Measurements from ENCODE around the gene HSH2D. TPM values are rescaled to one million over a fixed set of nuclear protein-coding genes. Genes with fewer than 3 reads are reported as not detected.

HSH2D gene
- total and polyA plus RNA-seq, 9 of the 15 experiments (the other 6 are each of a cell fraction or from before 2014, with no cell fraction given), result 0.03 to 1.1 (median 0.35) TPM; not detected in 1

DNA sequence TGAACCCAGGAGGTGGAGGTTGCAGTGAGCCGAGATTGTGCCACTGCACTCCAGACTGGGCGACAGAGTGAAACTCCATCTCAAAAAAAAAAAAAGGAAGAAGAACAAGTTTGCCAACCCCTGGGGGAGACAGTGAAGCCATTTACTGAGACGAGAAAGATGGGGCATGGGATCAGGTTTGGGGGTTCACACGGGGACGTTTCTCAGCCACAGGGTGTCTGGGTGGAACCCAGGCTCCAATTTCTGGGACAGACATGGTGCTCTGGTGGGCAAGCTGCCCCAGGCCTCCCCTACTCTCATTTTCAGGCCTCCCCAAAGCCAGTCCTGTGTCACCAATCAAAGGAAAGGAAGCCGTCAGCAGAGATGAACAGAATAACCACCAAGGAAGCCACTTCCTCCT, 13.4 kb downstream of the HSH2D start:
- no TSS peak for BruUV-seq (replicated peaks)
- TF ChIP-seq ZC3H8 (IDR thresholded peaks at IDR 0.05), result no peak
- peak; percentile 87 for TF ChIP-seq PRDM10 (IDR thresholded peaks at IDR 0.05; ENCODE audit: partially characterized antibody)
- intact Hi-C loops (cut with micrococcal nuclease), result no loop called here
- Histone ChIP-seq H3K4me2 (ENCODE audit: insufficient read depth, low read length) (no peak overlapping the region), H3K4me3 (no peak overlapping the region), H2AFZ (ENCODE audit: low read depth, low read length) (no peak overlapping the region), H3K79me2 (ENCODE audit: control insufficient read depth, insufficient read depth, low read length) (no peaks in the 10 kb centered on the region), H3K9ac (ENCODE audit: insufficient read depth in 1 of 2, low read depth in 2 of 2, low read length in 2 of 2) (no peak overlapping the region), H3K36me3 (ENCODE audit: control insufficient read depth, insufficient read depth, low read length) (no peaks in the 10 kb centered on the region), H3K9me3 (replicated peaks; ENCODE audit: control insufficient read depth, insufficient read depth, low read depth, low read length) (no peaks in the 10 kb centered on the region), H3K4me1 (replicated peaks in 1 of 2; ENCODE audit: control insufficient read depth in 2 of 2, insufficient read depth in 2 of 2, low read length in 2 of 2) (peaks cover 13 to 15% of the 10 kb centered on the region in 2 experiments; a peak in 4 of 5 replicates), H3K27ac (ENCODE audit: extremely low read depth, low read depth, low read length) (no peak overlapping the region), H3K27me3 (ENCODE audit: control insufficient read depth in 2 of 2, insufficient read depth in 2 of 2, low read length in 2 of 2) (peaks cover 0 to 4% of the 10 kb centered on the region in 2 experiments; a peak in 1 of 5 replicates), H4K20me1 (replicated peaks; ENCODE audit: control insufficient read depth, insufficient read depth, low read length) (peaks cover 3% of the 10 kb centered on the region; the same call in 1 of the 2 replicates), H3K9me1 (ENCODE audit: control insufficient read depth, insufficient read depth, low read length) (no peaks in the 10 kb centered on the region)
- DNase-seq (ENCODE audit: extremely low read depth in 1 of 4, low spot score in 3 of 4) (no peak), FAIRE-seq (no peak), ATAC-seq (no peak)
- ChIA-PET POLR2A (interaction anchor here (0.6 kb wide), 1 partner anchor 13 kb away, joined by 3 read pairs; the partner anchor contains the start of gene HSH2D), CTCF (ENCODE audit: low intra/inter-chr PET ratio) (no interaction called here)
- in situ Hi-C loops (cut with MboI), result no loop called here
- 12% methylated on average over 4 of the region's 6 CpGs for WGBS (ENCODE audit: insufficient coverage, low coverage, missing lambda C conversion rate)

All from K562 (cell line).